Heart left ventricle (tissue), 13 donors: ENCODE measurements around the gene CLPTM1L.

ENCODE experiments used
- POLR2A ChIP-seq, 2 donors: fragments of 450-650 bp; IDR thresholded peaks; one replicate each; pipeline ENCODE4 v1.6.1; 2017; ENCODE audit warnings: antibody characterized with exemption in 2 of 2, mild to moderate bottlenecking in 2 of 2, moderate library complexity in 2 of 2
- TF ChIP-seq, protein P1 (sequence below), 12 donors: fragments of 200-600 bp; sonication (generic) in 4 of 12; IDR thresholded peaks; one replicate each; pipeline versions ENCODE4 v1.5.0 to v1.8.0; 2018 to 2022; ENCODE audit warnings: antibody characterized with exemption in 12 of 12, mild to moderate bottlenecking in 5 of 12
- donor health status: ischemic (EF 13 %, LVEDD 7.1; RV severe dilation, severe dysfunction).
- donor health status: DM: no; HTN: yes; CAD: no.
- donor health status: DM: no; HTN: no; CAD: no.
- donor health status: ischemic (EF 25% LVEDD 6.9; RV normal size, moderate dysfunction).
- donor health status: ischemic (EF 25% LVEDD 5.7; RV mildly dilated, moderate dysfunction).
- donor health status: ischemic (EF 35%, LVEDD 5.7; RV mildly dilated, moderate dysfunction).
- donor health status: nonischemic (EF 11% LVEDD 7.7; RV severe dilation, severe dysfunction).
- donor health status: DM: yes; HTN: yes; CAD: no.
- donor health status: PGD.
- donor health status: ischemic (EF 29% LVEDD 5.4; RV normal size, mild dysfunction).
- donor health status: nonischemic (EF 23%, LVEDD 6.1; RV moderate dilation, normal function).

DNA sequence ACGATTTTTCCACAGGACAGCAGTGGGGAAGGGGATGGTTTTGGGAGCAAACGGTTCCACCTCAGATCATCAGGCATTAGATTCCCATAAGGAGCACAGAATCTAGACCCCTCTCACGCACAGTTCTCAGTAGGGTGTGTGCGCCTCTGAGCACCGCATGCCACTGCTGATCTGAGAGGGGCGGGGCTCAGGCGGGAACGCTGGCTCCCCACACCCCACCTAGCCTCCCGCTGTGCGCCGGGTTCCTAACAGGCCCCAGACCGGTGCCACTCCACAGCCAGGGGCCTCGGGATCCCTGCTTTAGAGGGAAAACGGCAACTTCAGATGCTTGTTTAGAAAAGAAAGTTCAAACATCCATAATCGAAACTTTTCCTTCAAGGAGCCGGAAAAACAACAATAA, 70.4 kb downstream of the CLPTM1L start:
- TF ChIP-seq, protein P1, sequence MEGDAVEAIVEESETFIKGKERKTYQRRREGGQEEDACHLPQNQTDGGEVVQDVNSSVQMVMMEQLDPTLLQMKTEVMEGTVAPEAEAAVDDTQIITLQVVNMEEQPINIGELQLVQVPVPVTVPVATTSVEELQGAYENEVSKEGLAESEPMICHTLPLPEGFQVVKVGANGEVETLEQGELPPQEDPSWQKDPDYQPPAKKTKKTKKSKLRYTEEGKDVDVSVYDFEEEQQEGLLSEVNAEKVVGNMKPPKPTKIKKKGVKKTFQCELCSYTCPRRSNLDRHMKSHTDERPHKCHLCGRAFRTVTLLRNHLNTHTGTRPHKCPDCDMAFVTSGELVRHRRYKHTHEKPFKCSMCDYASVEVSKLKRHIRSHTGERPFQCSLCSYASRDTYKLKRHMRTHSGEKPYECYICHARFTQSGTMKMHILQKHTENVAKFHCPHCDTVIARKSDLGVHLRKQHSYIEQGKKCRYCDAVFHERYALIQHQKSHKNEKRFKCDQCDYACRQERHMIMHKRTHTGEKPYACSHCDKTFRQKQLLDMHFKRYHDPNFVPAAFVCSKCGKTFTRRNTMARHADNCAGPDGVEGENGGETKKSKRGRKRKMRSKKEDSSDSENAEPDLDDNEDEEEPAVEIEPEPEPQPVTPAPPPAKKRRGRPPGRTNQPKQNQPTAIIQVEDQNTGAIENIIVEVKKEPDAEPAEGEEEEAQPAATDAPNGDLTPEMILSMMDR (IDR thresholded peaks at IDR 0.05) = no peak
- no peak for TF ChIP-seq POLR2A (IDR thresholded peaks at IDR 0.05)
